ENCODE results near the gene PRUNE2. TPM values are rescaled to one million over a fixed set of nuclear protein-coding genes. Genes with fewer than 3 reads are reported as not detected.
A peak's percentile ranks its signal among the peaks of the same experiment; 100 is the strongest.

Gene PRUNE2
- polyA plus RNA-seq, 3 donors: 0.72 to 1.8 (median 1.5) TPM

DNA sequence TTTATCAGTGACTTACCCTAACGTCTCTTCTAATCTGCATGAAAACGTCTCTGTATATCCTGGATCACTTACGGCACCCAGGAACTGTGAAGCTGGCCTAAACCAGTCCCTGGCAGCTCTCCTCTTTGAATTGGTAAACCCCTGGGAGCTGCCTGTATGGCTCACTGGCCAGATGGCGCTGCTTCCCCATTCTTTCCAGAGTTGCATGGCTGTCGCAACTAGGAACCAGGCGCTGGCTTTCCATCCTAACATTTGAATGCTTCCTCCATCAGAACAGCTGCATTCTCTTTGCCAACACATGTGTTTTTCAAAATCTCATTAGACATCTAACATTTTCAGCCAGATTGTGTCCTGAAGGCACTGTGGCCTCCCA lies 149.7 kb downstream of the PRUNE2 start:
- H3K4me3 ChIP-seq (replicated peaks in 1 of 3; ENCODE audit: low read depth in 2 of 3, low read length in 3 of 3): no peak overlapping the region
- no peaks in the 10 kb centered on the region for H3K36me3 ChIP-seq (replicated peaks in 1 of 2; ENCODE audit: control insufficient read depth in 1 of 2, insufficient read depth in 2 of 2, low read length in 2 of 2)
- H3K36me3 Mint-ChIP-seq: no peaks in the 10 kb centered on the region
- H3K27me3 Mint-ChIP-seq (ENCODE audit: low read depth in 3 of 3): peaks cover 0 to 6% (median 1%) of the 10 kb centered on the region in 3 donors
- peaks cover 0 to 5% of the 10 kb centered on the region in 2 donors for H3K4me1 ChIP-seq (ENCODE audit: control insufficient read depth in 1 of 2, insufficient read depth in 2 of 2, low read length in 2 of 2)
- peaks cover 15% of the 10 kb centered on the region for H3K4me1 Mint-ChIP-seq
- no peak for DNase-seq
- no peaks in the 10 kb centered on the region for H4K20me1 ChIP-seq (ENCODE audit: insufficient read depth, low read length)
- peak overlapping the region in 1 of 2 donors; percentile 23 for H3K4me3 Mint-ChIP-seq
- no peak overlapping the region for H3K9ac ChIP-seq (ENCODE audit: insufficient read depth, low read length, poor library complexity, severe bottlenecking)
- H3K9me3 Mint-ChIP-seq: no peaks in the 10 kb centered on the region
- no peak overlapping the region for H2AFZ ChIP-seq (ENCODE audit: insufficient read depth, low read depth, low read length, poor library complexity, severe bottlenecking)
- no peak overlapping the region for H3K27ac Mint-ChIP-seq
- TF ChIP-seq, protein P1, sequence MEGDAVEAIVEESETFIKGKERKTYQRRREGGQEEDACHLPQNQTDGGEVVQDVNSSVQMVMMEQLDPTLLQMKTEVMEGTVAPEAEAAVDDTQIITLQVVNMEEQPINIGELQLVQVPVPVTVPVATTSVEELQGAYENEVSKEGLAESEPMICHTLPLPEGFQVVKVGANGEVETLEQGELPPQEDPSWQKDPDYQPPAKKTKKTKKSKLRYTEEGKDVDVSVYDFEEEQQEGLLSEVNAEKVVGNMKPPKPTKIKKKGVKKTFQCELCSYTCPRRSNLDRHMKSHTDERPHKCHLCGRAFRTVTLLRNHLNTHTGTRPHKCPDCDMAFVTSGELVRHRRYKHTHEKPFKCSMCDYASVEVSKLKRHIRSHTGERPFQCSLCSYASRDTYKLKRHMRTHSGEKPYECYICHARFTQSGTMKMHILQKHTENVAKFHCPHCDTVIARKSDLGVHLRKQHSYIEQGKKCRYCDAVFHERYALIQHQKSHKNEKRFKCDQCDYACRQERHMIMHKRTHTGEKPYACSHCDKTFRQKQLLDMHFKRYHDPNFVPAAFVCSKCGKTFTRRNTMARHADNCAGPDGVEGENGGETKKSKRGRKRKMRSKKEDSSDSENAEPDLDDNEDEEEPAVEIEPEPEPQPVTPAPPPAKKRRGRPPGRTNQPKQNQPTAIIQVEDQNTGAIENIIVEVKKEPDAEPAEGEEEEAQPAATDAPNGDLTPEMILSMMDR (IDR thresholded peaks at IDR 0.05): no peak
- no peak overlapping the region for H3K4me2 ChIP-seq (replicated peaks; ENCODE audit: extremely low read depth, low read length, poor library complexity, severe bottlenecking)
- no peaks in the 10 kb centered on the region for H3K79me2 ChIP-seq (ENCODE audit: insufficient read depth, low read length)
- no peaks in the 10 kb centered on the region for H3K9me3 ChIP-seq (replicated peaks in 1 of 2; ENCODE audit: control insufficient read depth in 1 of 2, insufficient read depth in 1 of 2, low read length in 2 of 2)
- H3K27me3 ChIP-seq (ENCODE audit: control insufficient read depth in 2 of 2, insufficient read depth in 2 of 2, low read length in 2 of 2): no peaks in the 10 kb centered on the region
- H3K27ac ChIP-seq (ENCODE audit: low read depth in 1 of 2, low read length in 2 of 2): no peak overlapping the region
- WGBS (ENCODE audit: insufficient coverage): 49% methylated on average over 6 of the region's 6 CpGs
- intact Hi-C loops (cut with micrococcal nuclease): no loop called here

DNA sequence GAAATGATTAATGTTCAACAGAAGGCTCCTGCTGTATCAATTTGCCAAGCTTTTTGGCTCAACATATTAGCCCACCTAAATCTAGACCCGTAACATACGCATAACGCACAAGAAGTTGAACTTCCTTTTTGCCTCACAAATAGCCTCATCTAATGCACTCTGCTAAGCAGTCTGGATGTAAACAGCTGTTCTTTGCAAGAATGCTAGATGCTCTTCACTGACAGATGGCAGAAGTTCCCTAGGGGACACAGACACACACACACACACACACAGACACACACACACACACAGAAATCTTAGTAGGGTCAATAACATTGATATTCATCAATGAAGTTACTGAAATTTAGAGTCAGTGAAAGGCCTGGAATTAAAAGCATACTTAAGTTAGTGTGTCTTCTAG lies 154.9 kb downstream of the PRUNE2 start:
- Histone ChIP-seq H3K4me1 (ENCODE audit: control insufficient read depth in 1 of 2, insufficient read depth in 2 of 2, low read length in 2 of 2) (no peaks in the 10 kb centered on the region), H3K79me2 (ENCODE audit: insufficient read depth, low read length) (no peaks in the 10 kb centered on the region), H3K27me3 (ENCODE audit: control insufficient read depth in 2 of 2, insufficient read depth in 2 of 2, low read length in 2 of 2) (no peaks in the 10 kb centered on the region), H2AFZ (ENCODE audit: insufficient read depth, low read depth, low read length, poor library complexity, severe bottlenecking) (no peak overlapping the region), H3K36me3 (replicated peaks in 1 of 2; ENCODE audit: control insufficient read depth in 1 of 2, insufficient read depth in 2 of 2, low read length in 2 of 2) (no peaks in the 10 kb centered on the region), H4K20me1 (ENCODE audit: insufficient read depth, low read length) (no peaks in the 10 kb centered on the region), H3K9me3 (replicated peaks in 1 of 2; ENCODE audit: control insufficient read depth in 1 of 2, insufficient read depth in 1 of 2, low read length in 2 of 2) (peaks cover under 1 to 8% of the 10 kb centered on the region in 2 donors), H3K27ac (ENCODE audit: low read depth in 1 of 2, low read length in 2 of 2) (no peak overlapping the region), H3K4me3 (replicated peaks in 1 of 3; ENCODE audit: low read depth in 2 of 3, low read length in 3 of 3) (no peak overlapping the region), H3K4me2 (replicated peaks; ENCODE audit: extremely low read depth, low read length, poor library complexity, severe bottlenecking) (no peak overlapping the region), H3K9ac (ENCODE audit: insufficient read depth, low read length, poor library complexity, severe bottlenecking) (no peak overlapping the region)
- Mint-ChIP-seq H3K27ac (no peak overlapping the region), H3K27me3 (ENCODE audit: low read depth in 3 of 3) (peaks cover 0 to 5% (median 1%) of the 10 kb centered on the region in 3 donors), H3K9me3 (peaks cover 0 to 9% (median under 1%) of the 10 kb centered on the region in 7 donors), H3K36me3 (no peaks in the 10 kb centered on the region), H3K4me1 (peaks cover 5% of the 10 kb centered on the region), H3K4me3 (no peak overlapping the region)
- TF ChIP-seq, protein P1 (IDR thresholded peaks at IDR 0.05): no peak
- no peak for DNase-seq
- intact Hi-C loops (cut with micrococcal nuclease): no loop called here
- 95% methylated on average over 3 of the region's 3 CpGs for WGBS (ENCODE audit: insufficient coverage)

Data from CD14-positive monocyte (primary cell).